ENCODE data around the gene ATP4A. TPM values are rescaled to one million over a fixed set of nuclear protein-coding genes. Genes with fewer than 3 reads are reported as not detected.

Gene ATP4A
- total RNA-seq, 1 experiment from 2014 or later: not detected

- no peaks in the 10 kb centered on the region for H3K4me1 Mint-ChIP-seq (ENCODE audit: insufficient read depth, unreplicated experiment)
- no peak overlapping the region for H3K4me3 Mint-ChIP-seq (ENCODE audit: unreplicated experiment)
- peaks cover 27% of the 10 kb centered on the region for H3K27me3 Mint-ChIP-seq (ENCODE audit: insufficient read depth, unreplicated experiment)
- no peak for DNase-seq (ENCODE audit: unreplicated experiment)
- intact Hi-C loops (cut with micrococcal nuclease): no loop called here
- POLR2A ChIA-PET: no interaction called here
- CTCF ChIA-PET: interaction anchor here (0.6 kb wide), 1 partner anchor 10 kb away, joined by 3 read pairs; no protein-coding TSS in a partner anchor
- H3K9me3 Mint-ChIP-seq (ENCODE audit: unreplicated experiment): no peaks in the 10 kb centered on the region
- H3K27ac Mint-ChIP-seq (ENCODE audit: low read depth, unreplicated experiment): no peak overlapping the region
- no peak for TF ChIP-seq CTCF (IDR thresholded peaks at IDR 0.05; ENCODE audit: unreplicated experiment)
- no peaks in the 10 kb centered on the region for H3K36me3 Mint-ChIP-seq (ENCODE audit: insufficient read depth, unreplicated experiment)
- no TSS peak for BruUV-seq (replicated peaks)
These were observed 19.3 kb upstream of the ATP4A start for GRCh38 chr19:35582760-35583159.

GRCh38 chr19:35578707-35579106, 15.2 kb upstream of the ATP4A start:
- H3K27me3 Mint-ChIP-seq (ENCODE audit: insufficient read depth, unreplicated experiment): peaks cover 9% of the 10 kb centered on the region
- no TSS peak for BruUV-seq (replicated peaks)
- no peaks in the 10 kb centered on the region for H3K4me1 Mint-ChIP-seq (ENCODE audit: insufficient read depth, unreplicated experiment)
- no peak for TF ChIP-seq CTCF (IDR thresholded peaks at IDR 0.05; ENCODE audit: unreplicated experiment)
- peaks cover 19% of the 10 kb centered on the region for H3K9me3 Mint-ChIP-seq (ENCODE audit: unreplicated experiment)
- peaks cover 5% of the 10 kb centered on the region for H3K36me3 Mint-ChIP-seq (ENCODE audit: insufficient read depth, unreplicated experiment)
- ChIA-PET POLR2A (no interaction called here), CTCF (interaction anchor here (0.6 to 1.6 kb wide), 4 partner anchors 13 to 423 kb away, joined by 3 to 7 read pairs (median 4); no protein-coding TSS in a partner anchor)
- no peak overlapping the region for H3K27ac Mint-ChIP-seq (ENCODE audit: low read depth, unreplicated experiment)
- DNase-seq (ENCODE audit: unreplicated experiment): no peak
- intact Hi-C loops (cut with micrococcal nuclease): no loop called here
- no peak overlapping the region for H3K4me3 Mint-ChIP-seq (ENCODE audit: unreplicated experiment)

GRCh38 chr19:35577918-35578317, 14.5 kb upstream of the ATP4A start:
- TF ChIP-seq CTCF (IDR thresholded peaks at IDR 0.05; ENCODE audit: unreplicated experiment): no peak
- POLR2A ChIA-PET: no interaction called here
- no peak overlapping the region for H3K27ac Mint-ChIP-seq (ENCODE audit: low read depth, unreplicated experiment)
- H3K36me3 Mint-ChIP-seq (ENCODE audit: insufficient read depth, unreplicated experiment): peaks cover 5% of the 10 kb centered on the region
- H3K4me3 Mint-ChIP-seq (ENCODE audit: unreplicated experiment): no peak overlapping the region
- no peaks in the 10 kb centered on the region for H3K4me1 Mint-ChIP-seq (ENCODE audit: insufficient read depth, unreplicated experiment)
- peaks cover under 1% of the 10 kb centered on the region for H3K27me3 Mint-ChIP-seq (ENCODE audit: insufficient read depth, unreplicated experiment)
- CTCF ChIA-PET: interaction anchor here (1.6 kb wide), 1 partner anchor 14 kb away, joined by 7 read pairs; no protein-coding TSS in a partner anchor
- intact Hi-C loops (cut with micrococcal nuclease): no loop called here
- no peak for DNase-seq (ENCODE audit: unreplicated experiment)
- peaks cover 19% of the 10 kb centered on the region for H3K9me3 Mint-ChIP-seq (ENCODE audit: unreplicated experiment)
- BruUV-seq (replicated peaks): no TSS peak

GRCh38 chr19:35571406-35571965, 8.0 kb upstream of the ATP4A start:
- POLR2A ChIA-PET: no interaction called here
- CTCF ChIA-PET: no interaction called here
- TF ChIP-seq CTCF (IDR thresholded peaks at IDR 0.05; ENCODE audit: unreplicated experiment): no peak
- peaks cover 23% of the 10 kb centered on the region for H3K27me3 Mint-ChIP-seq (ENCODE audit: insufficient read depth, unreplicated experiment)
- H3K4me3 Mint-ChIP-seq (ENCODE audit: unreplicated experiment): no peak overlapping the region
- no TSS peak for BruUV-seq (replicated peaks)
- peaks cover 12% of the 10 kb centered on the region for H3K9me3 Mint-ChIP-seq (ENCODE audit: unreplicated experiment)
- H3K36me3 Mint-ChIP-seq (ENCODE audit: insufficient read depth, unreplicated experiment): peaks cover 5% of the 10 kb centered on the region
- no peak overlapping the region for H3K27ac Mint-ChIP-seq (ENCODE audit: low read depth, unreplicated experiment)
- DNase-seq (ENCODE audit: unreplicated experiment): no peak
- H3K4me1 Mint-ChIP-seq (ENCODE audit: insufficient read depth, unreplicated experiment): no peaks in the 10 kb centered on the region
- intact Hi-C loops (cut with micrococcal nuclease): no loop called here
